Measurements from ENCODE around the gene FKBP15. TPM values are rescaled to one million over a fixed set of nuclear protein-coding genes. Genes with fewer than 3 reads are reported as not detected.

The FKBP15 gene
- total RNA-seq, 1 experiment from 2014 or later = 33.5 TPM

DNA sequence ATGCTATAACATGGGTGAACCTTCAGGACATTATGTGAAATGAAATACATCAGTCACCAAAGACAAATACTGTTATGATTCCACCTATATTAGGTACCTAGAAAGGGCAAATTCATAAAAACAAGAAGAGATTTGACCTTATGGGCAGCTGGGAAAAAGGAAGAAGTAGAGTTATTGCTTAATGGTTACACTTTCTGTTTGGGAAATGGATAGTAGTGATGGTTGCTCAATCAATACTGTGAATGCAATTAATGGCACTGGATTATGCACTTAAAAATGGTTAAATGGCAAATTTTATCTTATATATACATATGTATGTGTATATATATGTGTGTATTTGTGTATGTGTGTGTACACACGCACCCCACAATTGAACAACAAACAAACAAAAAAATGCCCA is 15.2 kb downstream of the FKBP15 start:
- CTCF ChIA-PET = interaction anchor here (0.6 kb wide), 1 partner anchor 324 kb away, joined by 4 read pairs; no protein-coding TSS in a partner anchor
- Histone ChIP-seq H3K27me3 (ENCODE audit: insufficient read depth, low read depth) (no peaks in the 10 kb centered on the region), H3K4me2 (no peak overlapping the region), H3K4me1 (replicated peaks; ENCODE audit: insufficient read depth) (no peaks in the 10 kb centered on the region), H3K9me3 (ENCODE audit: insufficient read depth, low read depth) (no peaks in the 10 kb centered on the region), H3F3A (ENCODE audit: insufficient read depth, low read depth) (no peaks in the 10 kb centered on the region), H2AFZ (no peak overlapping the region), H3K27ac (no peak overlapping the region), H3K36me3 (ENCODE audit: low read depth) (peaks cover 12% of the 10 kb centered on the region), H3K4me3 (no peak overlapping the region), H3K79me2 (ENCODE audit: low read depth) (no peaks in the 10 kb centered on the region), H4K20me1 (ENCODE audit: insufficient read depth) (no peaks in the 10 kb centered on the region), H3K9me2 (ENCODE audit: insufficient read depth) (no peaks in the 10 kb centered on the region)
- TF ChIP-seq, protein P1, sequence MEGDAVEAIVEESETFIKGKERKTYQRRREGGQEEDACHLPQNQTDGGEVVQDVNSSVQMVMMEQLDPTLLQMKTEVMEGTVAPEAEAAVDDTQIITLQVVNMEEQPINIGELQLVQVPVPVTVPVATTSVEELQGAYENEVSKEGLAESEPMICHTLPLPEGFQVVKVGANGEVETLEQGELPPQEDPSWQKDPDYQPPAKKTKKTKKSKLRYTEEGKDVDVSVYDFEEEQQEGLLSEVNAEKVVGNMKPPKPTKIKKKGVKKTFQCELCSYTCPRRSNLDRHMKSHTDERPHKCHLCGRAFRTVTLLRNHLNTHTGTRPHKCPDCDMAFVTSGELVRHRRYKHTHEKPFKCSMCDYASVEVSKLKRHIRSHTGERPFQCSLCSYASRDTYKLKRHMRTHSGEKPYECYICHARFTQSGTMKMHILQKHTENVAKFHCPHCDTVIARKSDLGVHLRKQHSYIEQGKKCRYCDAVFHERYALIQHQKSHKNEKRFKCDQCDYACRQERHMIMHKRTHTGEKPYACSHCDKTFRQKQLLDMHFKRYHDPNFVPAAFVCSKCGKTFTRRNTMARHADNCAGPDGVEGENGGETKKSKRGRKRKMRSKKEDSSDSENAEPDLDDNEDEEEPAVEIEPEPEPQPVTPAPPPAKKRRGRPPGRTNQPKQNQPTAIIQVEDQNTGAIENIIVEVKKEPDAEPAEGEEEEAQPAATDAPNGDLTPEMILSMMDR (conservative IDR thresholded peaks at IDR 0.05) = no peak
- no peak for TF ChIP-seq EZH2 (IDR thresholded peaks at IDR 0.05; ENCODE audit: low read depth)
- intact Hi-C loops (cut with micrococcal nuclease; ENCODE audit: unreplicated experiment) = no loop called here
- no peak for DNase-seq
- no TSS peak for BruUV-seq (replicated peaks)
- POLR2A ChIA-PET (ENCODE audit: unreplicated experiment) = no interaction called here

DNA sequence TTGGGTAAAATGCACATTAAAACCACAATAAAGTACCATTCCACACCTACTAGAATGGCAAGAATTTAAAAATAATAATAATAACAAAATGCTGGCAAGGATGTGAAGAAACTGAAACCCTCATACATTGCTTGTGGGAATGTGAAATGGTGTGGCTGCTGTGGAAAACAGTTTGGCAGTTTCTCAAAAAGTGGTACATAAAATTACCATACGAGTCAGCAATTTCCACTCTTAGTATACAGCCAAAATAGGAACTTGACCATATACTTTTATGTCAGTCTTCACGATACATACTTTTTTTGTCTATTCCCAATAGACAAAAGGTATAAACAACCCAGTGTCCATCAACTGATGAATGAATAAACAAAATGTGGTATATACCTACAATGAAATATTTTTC is 15.6 kb downstream of the FKBP15 start:
- Histone ChIP-seq H3K79me2 (ENCODE audit: low read depth) (no peaks in the 10 kb centered on the region), H3K4me2 (no peak overlapping the region), H3K36me3 (ENCODE audit: low read depth) (peaks cover 12% of the 10 kb centered on the region), H3F3A (ENCODE audit: insufficient read depth, low read depth) (no peaks in the 10 kb centered on the region), H2AFZ (no peak overlapping the region), H3K4me1 (replicated peaks; ENCODE audit: insufficient read depth) (no peaks in the 10 kb centered on the region), H3K9me3 (ENCODE audit: insufficient read depth, low read depth) (no peaks in the 10 kb centered on the region), H3K9me2 (ENCODE audit: insufficient read depth) (no peaks in the 10 kb centered on the region), H3K4me3 (no peak overlapping the region), H3K27ac (no peak overlapping the region), H4K20me1 (ENCODE audit: insufficient read depth) (no peaks in the 10 kb centered on the region), H3K27me3 (ENCODE audit: insufficient read depth, low read depth) (no peaks in the 10 kb centered on the region)
- no peak for DNase-seq
- intact Hi-C loops (cut with micrococcal nuclease; ENCODE audit: unreplicated experiment) = no loop called here
- BruUV-seq (replicated peaks) = no TSS peak
- POLR2A ChIA-PET (ENCODE audit: unreplicated experiment) = no interaction called here
- CTCF ChIA-PET = no interaction called here
- no peak for TF ChIP-seq EZH2 (IDR thresholded peaks at IDR 0.05; ENCODE audit: low read depth)

DNA sequence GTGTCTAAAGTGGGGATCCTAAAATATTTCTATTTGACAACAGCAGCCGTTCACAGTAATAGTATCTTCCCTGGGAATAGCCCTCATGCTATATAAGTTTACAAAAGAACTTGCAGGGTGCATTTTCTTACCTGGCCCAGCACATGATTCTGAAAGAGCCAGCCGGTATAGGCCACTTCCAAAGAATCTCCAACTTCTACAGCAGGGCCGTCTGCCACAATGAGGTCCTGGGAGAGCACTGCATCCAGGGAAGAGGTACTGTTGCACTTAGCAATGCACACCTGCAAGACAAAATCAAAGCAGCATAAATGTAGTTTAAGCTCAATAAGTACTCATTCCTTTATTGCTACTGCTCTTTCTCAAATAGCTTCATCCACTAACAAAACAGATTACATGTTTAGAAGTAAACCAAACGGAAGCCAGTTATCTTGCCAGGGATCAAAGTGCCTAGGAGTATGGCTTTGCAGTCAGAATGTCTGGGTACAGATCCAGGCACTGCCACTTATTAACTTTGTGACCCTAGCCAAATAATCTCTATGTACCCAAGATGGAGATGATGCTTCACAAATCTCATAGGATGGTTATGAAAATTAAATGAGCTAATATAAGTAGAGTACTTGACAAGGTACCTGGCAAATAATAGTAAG is 21.3 kb downstream of the FKBP15 start:
- no TSS peak for BruUV-seq (replicated peaks)
- no peaks in the 10 kb centered on the region for H3F3A ChIP-seq (ENCODE audit: insufficient read depth, low read depth)
- no peaks in the 10 kb centered on the region for H3K27me3 ChIP-seq (ENCODE audit: insufficient read depth, low read depth)
- intact Hi-C loops (cut with micrococcal nuclease; ENCODE audit: unreplicated experiment) = no loop called here
- H2AFZ ChIP-seq = no peak overlapping the region
- H3K79me2 ChIP-seq (ENCODE audit: low read depth) = no peaks in the 10 kb centered on the region
- no peaks in the 10 kb centered on the region; the same call in 1 of the 2 replicates for H4K20me1 ChIP-seq (ENCODE audit: insufficient read depth)
- no peak for DNase-seq
- ChIA-PET CTCF (no interaction called here), POLR2A (ENCODE audit: unreplicated experiment) (no interaction called here)
- peaks cover 12% of the 10 kb centered on the region for H3K36me3 ChIP-seq (ENCODE audit: low read depth)
- no peak for TF ChIP-seq EZH2 (IDR thresholded peaks at IDR 0.05; ENCODE audit: low read depth)
- TF ChIP-seq, protein P1 (conservative IDR thresholded peaks at IDR 0.05) = no peak
- no peak overlapping the region for H3K4me2 ChIP-seq
- H3K4me1 ChIP-seq (replicated peaks; ENCODE audit: insufficient read depth) = no peaks in the 10 kb centered on the region
- H3K27ac ChIP-seq = no peak overlapping the region
- no peak overlapping the region for H3K4me3 ChIP-seq
- no peaks in the 10 kb centered on the region for H3K9me3 ChIP-seq (ENCODE audit: insufficient read depth, low read depth)
- H3K9me2 ChIP-seq (ENCODE audit: insufficient read depth) = no peaks in the 10 kb centered on the region

DNA sequence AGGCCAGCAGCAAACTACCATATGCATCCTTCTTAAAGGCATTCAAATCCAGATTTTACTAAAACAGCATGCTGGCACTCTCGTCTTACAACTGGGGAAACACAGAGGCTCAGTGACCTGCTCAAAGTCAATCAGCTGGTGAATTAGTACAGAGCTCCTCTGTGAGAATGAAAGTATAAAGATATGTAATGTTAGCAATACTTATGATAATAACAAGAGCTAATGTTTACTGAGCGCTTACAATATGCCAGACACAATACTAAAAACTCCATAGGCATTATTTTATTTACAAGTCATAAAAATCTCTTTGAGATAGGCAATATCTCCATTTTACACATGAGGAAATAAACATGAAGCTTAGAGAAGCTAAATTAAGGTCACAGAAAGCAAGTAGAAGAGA is 28.6 kb downstream of the FKBP15 start:
- H3F3A ChIP-seq (ENCODE audit: insufficient read depth, low read depth) = peaks cover 12% of the 10 kb centered on the region
- peaks cover 18% of the 10 kb centered on the region for H3K36me3 ChIP-seq (ENCODE audit: low read depth)
- CTCF ChIA-PET = no interaction called here
- H3K9me3 ChIP-seq (ENCODE audit: insufficient read depth, low read depth) = no peaks in the 10 kb centered on the region
- H3K27me3 ChIP-seq (ENCODE audit: insufficient read depth, low read depth) = no peaks in the 10 kb centered on the region
- no peak overlapping the region for H3K27ac ChIP-seq
- no peak overlapping the region for H3K4me2 ChIP-seq
- no peaks in the 10 kb centered on the region; the same call in 1 of the 2 replicates for H3K9me2 ChIP-seq (ENCODE audit: insufficient read depth)
- BruUV-seq (replicated peaks) = no TSS peak
- intact Hi-C loops (cut with micrococcal nuclease; ENCODE audit: unreplicated experiment) = no loop called here
- peaks cover 14% of the 10 kb centered on the region for H3K4me1 ChIP-seq (replicated peaks; ENCODE audit: insufficient read depth)
- no peak for DNase-seq
- POLR2A ChIA-PET (ENCODE audit: unreplicated experiment) = no interaction called here
- H4K20me1 ChIP-seq (ENCODE audit: insufficient read depth) = no peaks in the 10 kb centered on the region; the same call in 1 of the 2 replicates
- TF ChIP-seq, protein P1 (conservative IDR thresholded peaks at IDR 0.05) = no peak
- TF ChIP-seq EZH2 (IDR thresholded peaks at IDR 0.05; ENCODE audit: low read depth) = no peak
- H2AFZ ChIP-seq = no peak overlapping the region
- no peak overlapping the region for H3K4me3 ChIP-seq
- H3K79me2 ChIP-seq (ENCODE audit: low read depth) = no peaks in the 10 kb centered on the region
